Uterus (tissue), 2 donors: Measurements from ENCODE around the gene PLIN5.

ENCODE experiments used
- POLR2A ChIP-seq, 2 donors: fragments of 450-650 bp; IDR thresholded peaks; one replicate each; pipeline ENCODE4 v1.6.1; 2016; ENCODE audit warnings: antibody characterized with exemption in 2 of 2, mild to moderate bottlenecking in 1 of 2, moderate library complexity in 1 of 2
- TF ChIP-seq, protein P1 (sequence below), 4 experiments: fragments of 200-600 bp in 2 of 4; fragments of 450-650 bp in 2 of 4; sonication (generic) in 2 of 4; IDR thresholded peaks; one replicate each; pipeline ENCODE4 v1.5.1; 2016 to 2019; ENCODE audit warnings: antibody characterized with exemption in 4 of 4, mild to moderate bottlenecking in 2 of 4, moderate library complexity in 1 of 4

DNA sequence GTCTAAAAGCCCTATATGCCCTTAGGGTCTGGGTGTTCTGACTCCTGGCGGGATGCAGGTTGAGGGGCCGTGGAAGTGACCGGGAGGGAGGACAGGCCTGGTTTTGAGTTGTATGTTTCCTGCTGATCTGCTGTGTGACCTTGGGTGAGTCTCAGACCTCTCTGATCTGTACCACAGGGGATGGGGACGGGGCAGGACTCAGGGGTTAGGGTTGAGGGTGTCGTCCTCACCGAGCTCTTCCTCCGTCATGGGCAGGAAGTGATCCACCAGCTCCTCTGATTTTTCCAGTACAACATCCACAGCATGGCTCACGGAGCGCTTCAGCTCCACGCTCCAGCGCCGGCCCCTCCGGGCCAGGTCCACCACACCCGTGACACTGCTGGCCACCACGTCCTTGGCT, 6.2 kb downstream of the PLIN5 start:
- TF ChIP-seq, protein P1, sequence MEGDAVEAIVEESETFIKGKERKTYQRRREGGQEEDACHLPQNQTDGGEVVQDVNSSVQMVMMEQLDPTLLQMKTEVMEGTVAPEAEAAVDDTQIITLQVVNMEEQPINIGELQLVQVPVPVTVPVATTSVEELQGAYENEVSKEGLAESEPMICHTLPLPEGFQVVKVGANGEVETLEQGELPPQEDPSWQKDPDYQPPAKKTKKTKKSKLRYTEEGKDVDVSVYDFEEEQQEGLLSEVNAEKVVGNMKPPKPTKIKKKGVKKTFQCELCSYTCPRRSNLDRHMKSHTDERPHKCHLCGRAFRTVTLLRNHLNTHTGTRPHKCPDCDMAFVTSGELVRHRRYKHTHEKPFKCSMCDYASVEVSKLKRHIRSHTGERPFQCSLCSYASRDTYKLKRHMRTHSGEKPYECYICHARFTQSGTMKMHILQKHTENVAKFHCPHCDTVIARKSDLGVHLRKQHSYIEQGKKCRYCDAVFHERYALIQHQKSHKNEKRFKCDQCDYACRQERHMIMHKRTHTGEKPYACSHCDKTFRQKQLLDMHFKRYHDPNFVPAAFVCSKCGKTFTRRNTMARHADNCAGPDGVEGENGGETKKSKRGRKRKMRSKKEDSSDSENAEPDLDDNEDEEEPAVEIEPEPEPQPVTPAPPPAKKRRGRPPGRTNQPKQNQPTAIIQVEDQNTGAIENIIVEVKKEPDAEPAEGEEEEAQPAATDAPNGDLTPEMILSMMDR (IDR thresholded peaks at IDR 0.05) = no peak
- no peak for TF ChIP-seq POLR2A (IDR thresholded peaks at IDR 0.05)
